NT2/D1 (cell line): Measurements from ENCODE around the gene PTPN20.

Experiments
- DNase-seq: peaks from one replicate; pipeline ENCODE4 v3.0.0-alpha.2; 2011; ENCODE audit warnings: low read depth, low spot score
- H3K27me3 ChIP-seq: 2 replicates; pipeline ENCODE4 v1.6.0; 2011; ENCODE audit warnings: mild to moderate bottlenecking; ENCODE audit not compliant: insufficient read length, insufficient read depth
- H3K36me3 ChIP-seq: 2 replicates; pipeline ENCODE4 v1.6.1; 2011; ENCODE audit warnings: mild to moderate bottlenecking, low read length, mixed read lengths; ENCODE audit not compliant: insufficient read depth, insufficient read length
- H3K4me1 ChIP-seq: 2 replicates; pipeline ENCODE4 v1.5.1; 2011; ENCODE audit not compliant: insufficient read depth, insufficient read length
- H3K4me3 ChIP-seq: 2 replicates; pipeline ENCODE4 v1.5.1; 2011; ENCODE audit warnings: low read depth; ENCODE audit not compliant: insufficient read length
- H3K9ac ChIP-seq: 2 replicates; pipeline ENCODE4 v1.6.0; 2011; ENCODE audit warnings: low read depth; ENCODE audit not compliant: insufficient read length
- H3K9me3 ChIP-seq: 2 replicates; pipeline ENCODE4 v1.5.1; 2011; ENCODE audit warnings: mild to moderate bottlenecking, low read length; ENCODE audit not compliant: insufficient read depth
- SUZ12 ChIP-seq: IDR thresholded peaks from 2 replicates; pipeline ENCODE4 v1.6.1; 2011; ENCODE audit not compliant: insufficient read length, insufficient read depth; ENCODE audit errors: extremely low read depth
- YY1 ChIP-seq: IDR thresholded peaks from 2 replicates; pipeline ENCODE4 v1.6.1; 2011; ENCODE audit not compliant: insufficient read length, insufficient read depth
- ZNF274 ChIP-seq: IDR thresholded peaks from 2 replicates; pipeline ENCODE4 v1.6.1; 2011; ENCODE audit warnings: mild to moderate bottlenecking, low read depth, low read length

PTPN20 gene

DNA sequence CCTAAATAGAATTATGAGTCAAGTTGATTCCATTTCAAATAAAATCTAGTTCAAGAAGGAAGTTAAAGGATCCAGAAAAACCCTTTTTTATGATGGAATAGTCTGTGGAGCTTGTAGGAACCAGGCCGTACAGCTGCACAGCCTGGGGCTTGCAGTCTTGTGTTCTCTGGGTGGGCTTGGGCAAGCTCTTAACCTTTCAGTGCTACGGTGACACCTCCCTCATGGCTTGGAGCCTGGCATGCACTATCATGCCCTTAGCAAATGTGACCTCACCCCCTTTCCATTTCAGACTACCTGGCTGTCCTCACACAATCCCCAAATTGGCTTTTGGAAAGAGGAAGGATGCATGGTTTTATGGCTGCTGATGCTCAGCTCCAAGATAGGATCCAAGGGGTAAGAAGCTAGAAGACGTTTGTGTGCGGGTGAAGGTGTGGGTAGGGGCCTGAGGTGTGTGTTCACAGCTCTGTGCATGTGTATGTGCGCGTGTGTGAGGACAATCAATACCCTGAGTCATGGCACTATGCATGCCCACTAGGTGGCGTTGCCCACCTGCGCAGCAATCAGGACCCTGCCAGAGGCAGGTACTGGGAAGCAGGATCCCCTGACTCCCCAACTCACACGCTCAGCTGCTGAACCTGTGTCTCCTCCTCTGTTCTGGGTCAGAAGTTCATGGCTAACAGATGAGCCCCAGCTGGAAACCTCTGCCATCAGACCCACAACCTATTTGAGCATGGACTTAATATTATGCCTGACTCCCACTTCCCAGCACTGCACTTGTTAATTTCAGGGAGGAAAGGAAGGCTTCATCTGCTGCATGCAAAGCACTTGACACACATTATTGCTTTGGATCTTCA lies 113.4 kb downstream of the PTPN20 start:
- no peak for TF ChIP-seq ZNF274
- TF ChIP-seq YY1 = no peak
- TF ChIP-seq SUZ12 = no peak
- Histone ChIP-seq H3K9ac (peak overlapping the region; percentile 50), H3K36me3 (no peaks in the 10 kb centered on the region), H3K9me3 (no peaks in the 10 kb centered on the region), H3K27me3 (no peaks in the 10 kb centered on the region), H3K4me1 (peaks cover 6% of the 10 kb centered on the region), H3K4me3 (no peak overlapping the region)
- peak; percentile 38 for DNase-seq

DNA sequence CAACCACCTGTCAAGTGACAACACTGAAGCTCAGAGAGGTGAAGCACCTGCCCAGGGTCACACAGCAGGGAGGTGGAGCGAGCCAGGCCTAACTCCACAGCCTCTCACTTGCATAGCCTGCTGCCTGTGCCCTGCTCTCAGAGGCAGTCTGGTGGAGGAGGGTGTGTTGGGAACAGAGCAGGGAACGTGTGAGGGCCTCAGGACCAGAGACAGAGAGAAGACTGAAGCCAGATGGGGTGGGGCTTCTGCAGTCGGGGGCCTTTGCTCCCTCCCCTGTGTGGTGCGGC lies 114.0 kb downstream of the PTPN20 start:
- TF ChIP-seq ZNF274 = no peak
- no peak for TF ChIP-seq SUZ12
- TF ChIP-seq YY1 = no peak
- Histone ChIP-seq H3K4me1 (peaks cover 6% of the 10 kb centered on the region), H3K9me3 (no peaks in the 10 kb centered on the region), H3K36me3 (no peaks in the 10 kb centered on the region), H3K27me3 (no peaks in the 10 kb centered on the region), H3K4me3 (no peak overlapping the region), H3K9ac (peak overlapping the region; percentile 18)
- DNase-seq = no peak

DNA sequence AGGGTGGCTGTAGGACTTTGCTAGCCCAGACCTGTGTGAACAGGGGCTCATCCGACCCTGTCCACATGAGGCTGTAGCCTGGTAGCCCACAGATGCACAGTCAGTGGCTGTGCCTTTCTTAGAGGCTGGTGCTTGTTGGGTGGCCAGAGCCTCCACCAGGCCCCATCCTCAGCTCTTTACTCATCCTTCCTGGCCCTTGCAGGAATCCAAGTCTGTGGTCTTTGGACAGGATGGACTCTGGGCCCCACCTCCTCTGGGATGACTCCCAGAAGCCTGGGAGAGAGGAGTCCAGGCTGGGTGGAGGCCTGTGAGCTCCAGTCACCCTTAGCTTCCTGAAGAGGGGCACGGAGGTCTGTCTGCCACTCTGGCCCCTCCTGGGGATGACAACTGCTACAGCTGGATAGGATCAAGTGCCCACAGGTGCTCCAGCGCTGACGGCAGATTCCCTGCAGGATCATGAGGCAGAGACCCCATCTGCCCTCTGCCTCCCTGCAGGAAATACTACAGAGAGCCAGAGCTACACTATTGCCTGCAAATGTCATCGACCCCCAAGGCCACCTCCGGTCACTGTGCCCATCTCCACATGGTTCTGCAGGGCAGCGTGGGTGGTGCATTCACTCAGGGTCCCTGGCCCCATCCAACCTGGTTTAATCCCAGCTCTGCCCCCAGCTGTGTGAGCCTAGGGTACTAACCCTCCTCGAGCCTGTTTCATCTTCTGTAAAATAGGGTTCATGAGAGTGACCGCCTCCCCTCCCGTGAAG lies 114.5 kb downstream of the PTPN20 start:
- Histone ChIP-seq H3K27me3 (no peaks in the 10 kb centered on the region), H3K4me1 (peaks cover 6% of the 10 kb centered on the region), H3K36me3 (no peaks in the 10 kb centered on the region), H3K9ac (peak overlapping the region; percentile 18), H3K4me3 (no peak overlapping the region), H3K9me3 (no peaks in the 10 kb centered on the region)
- DNase-seq = no peak
- no peak for TF ChIP-seq YY1
- no peak for TF ChIP-seq SUZ12
- TF ChIP-seq ZNF274 = no peak

DNA sequence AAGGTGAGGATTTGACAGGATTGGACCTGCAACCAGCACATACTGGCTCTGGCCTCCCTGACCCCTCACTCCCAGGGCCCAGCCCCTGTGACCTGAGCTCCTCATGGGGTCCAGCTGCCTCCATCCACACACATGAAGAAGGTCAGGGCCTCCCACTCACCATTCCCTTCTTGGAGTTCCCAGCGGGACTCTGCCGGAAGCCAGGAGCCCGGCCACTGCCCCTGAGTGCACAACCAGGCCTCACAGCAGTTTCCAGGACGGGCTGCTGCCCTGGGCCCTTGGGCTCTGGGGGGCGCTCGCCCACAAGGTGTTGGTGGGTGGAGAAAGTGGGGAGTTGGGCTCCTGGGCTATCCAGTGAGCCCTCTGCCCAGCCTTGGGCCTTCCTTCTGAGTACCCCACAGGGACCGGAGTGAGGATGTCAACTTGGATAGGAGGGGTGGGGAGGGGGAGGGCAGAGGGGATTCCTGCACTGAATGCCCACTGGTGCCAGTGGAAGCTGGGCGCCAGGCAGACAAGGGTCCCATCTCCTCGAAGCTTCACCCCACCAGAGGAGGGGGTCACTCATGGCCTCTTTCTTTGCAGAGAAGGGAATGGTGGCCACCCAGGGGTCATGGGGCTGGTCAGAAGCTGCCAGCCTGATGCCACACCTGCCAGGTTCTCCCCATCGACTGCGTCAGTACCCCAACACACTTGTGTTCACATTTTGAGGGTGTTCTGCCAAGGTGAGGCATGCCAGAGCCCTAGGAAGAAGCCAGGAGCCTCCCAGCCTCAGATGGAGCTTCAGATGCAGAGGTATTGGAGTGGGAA lies 115.3 kb downstream of the PTPN20 start:
- Histone ChIP-seq H3K4me3 (no peak overlapping the region), H3K9ac (no peak overlapping the region), H3K9me3 (no peaks in the 10 kb centered on the region), H3K36me3 (no peaks in the 10 kb centered on the region), H3K4me1 (peaks cover 6% of the 10 kb centered on the region), H3K27me3 (no peaks in the 10 kb centered on the region)
- DNase-seq = no peak
- TF ChIP-seq YY1 (no peak), SUZ12 (no peak), ZNF274 (no peak)

DNA sequence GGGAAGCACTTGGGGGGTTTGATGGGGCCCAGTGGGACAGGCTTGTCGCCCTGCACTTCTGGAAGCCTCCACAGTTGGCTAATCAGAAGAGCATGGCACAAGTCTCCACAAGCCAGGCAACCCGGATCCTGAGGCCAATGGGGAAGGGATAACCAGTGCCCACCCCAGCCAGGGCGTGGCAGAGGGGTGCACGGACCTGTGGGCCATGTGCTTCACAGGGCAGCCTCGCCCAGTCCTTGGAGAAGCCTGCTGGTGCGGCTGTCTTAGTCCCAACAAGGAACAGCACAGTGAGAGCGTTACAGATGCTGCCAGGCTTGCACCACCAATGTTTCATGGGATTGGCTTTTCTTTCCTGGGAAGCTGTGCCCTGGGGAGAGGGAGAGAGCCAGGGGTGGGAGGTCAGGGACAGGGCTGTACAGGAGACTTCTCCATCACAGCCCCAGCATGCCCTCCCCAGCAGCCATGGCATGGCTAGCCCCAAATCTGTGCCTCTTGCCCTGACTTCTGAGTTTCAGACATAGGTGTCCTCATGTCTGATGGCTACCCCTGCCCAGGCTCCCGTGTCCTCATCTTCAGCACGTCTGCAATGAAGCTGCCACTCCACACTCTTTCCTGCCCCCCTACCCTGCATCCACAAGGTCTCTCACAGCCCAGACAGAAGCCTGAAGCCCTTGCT lies 116.0 kb downstream of the PTPN20 start:
- TF ChIP-seq ZNF274 = no peak
- TF ChIP-seq YY1 = no peak
- TF ChIP-seq SUZ12 = no peak
- no peaks in the 10 kb centered on the region for H3K36me3 ChIP-seq
- H3K27me3 ChIP-seq = no peaks in the 10 kb centered on the region
- no peaks in the 10 kb centered on the region for H3K9me3 ChIP-seq
- DNase-seq = no peak
- no peak overlapping the region for H3K4me3 ChIP-seq
- peaks cover 6% of the 10 kb centered on the region for H3K4me1 ChIP-seq
- H3K9ac ChIP-seq = no peak overlapping the region

DNA sequence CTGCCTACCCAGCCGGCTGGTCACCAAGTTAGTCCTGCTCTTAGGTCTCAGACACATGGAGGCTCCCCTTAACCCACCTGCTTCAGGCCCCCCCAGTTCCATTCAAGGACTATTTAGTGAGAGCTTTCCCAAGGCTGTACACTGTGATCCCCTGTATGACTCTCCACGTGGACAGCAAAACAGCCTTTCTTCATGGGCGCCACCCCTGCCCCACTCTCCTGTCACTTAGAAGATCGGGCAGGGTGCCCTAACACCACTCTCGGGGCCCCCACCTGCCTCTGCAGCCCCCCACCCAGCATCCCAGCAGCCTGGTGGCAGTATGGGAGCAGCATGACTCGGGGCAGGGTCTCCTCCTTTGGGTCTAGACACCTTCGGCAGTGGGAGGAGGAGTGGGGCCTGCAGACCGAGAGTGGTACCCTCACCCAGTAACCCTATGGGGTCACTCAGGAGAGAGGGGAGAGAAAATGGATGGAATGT lies 116.6 kb downstream of the PTPN20 start:
- TF ChIP-seq ZNF274 (no peak), YY1 (no peak), SUZ12 (no peak)
- DNase-seq = no peak

More for the DNA sequence above, 116.6 kb downstream of the PTPN20 start:
- Histone ChIP-seq H3K9ac (no peak overlapping the region), H3K4me3 (no peak overlapping the region), H3K9me3 (no peaks in the 10 kb centered on the region), H3K36me3 (no peaks in the 10 kb centered on the region), H3K27me3 (no peaks in the 10 kb centered on the region), H3K4me1 (peaks cover 6% of the 10 kb centered on the region)
